HG03520 (cell line): Measurements from ENCODE around the gene CACNA1G.

Experiments used
- ATAC-seq: cut with Tn5 transposase; IDR thresholded peaks from one replicate; pipeline ENCODE4 v1.9.1; 2021; ENCODE audit warnings: mild to moderate bottlenecking, moderate library complexity; ENCODE audit not compliant: unreplicated experiment

The CACNA1G gene

DNA sequence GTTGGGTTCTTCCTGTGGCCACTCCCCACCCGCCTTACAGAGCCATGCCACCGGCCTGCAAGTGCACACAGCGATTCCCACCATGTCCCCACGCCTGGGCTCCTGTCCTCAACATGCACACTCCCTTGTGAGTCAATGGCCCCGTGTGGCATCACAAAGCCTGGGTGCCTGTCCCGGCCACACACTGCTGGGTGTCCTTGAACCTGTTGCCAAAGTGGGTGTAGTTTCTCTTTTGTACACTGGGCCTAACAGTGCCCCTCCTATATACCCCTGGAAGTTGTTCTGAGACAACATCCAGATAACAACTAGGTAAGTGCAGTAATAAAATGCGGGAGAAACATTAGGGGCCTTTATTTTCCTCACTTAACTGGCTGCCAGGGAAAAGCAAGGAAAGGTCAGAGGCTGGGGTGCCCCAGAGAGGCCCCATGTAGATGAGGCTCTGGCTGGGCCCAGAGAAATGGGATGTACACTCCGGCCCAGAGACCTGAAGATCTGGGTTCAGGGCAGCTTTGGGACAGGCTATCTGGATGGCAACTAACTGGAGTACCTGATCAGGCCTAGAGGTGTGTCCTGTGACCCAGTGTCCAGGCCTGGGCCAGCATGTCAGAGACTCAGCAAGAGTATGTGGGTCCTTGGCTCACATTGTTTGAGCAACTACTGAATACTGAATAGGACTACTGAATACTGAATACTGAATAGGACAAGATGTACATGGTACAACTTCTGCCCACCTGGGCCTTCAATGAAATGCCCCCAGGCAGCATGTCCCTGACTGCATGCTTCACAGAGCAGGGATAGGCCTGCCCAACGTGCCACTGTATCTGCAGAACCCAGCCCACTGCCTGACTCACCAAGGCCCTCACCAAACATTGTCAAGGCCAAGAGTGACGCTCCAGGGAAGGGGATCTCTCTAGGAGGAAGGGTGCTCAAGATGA is 82.5 kb downstream of the CACNA1G start:
- no peak for ATAC-seq

DNA sequence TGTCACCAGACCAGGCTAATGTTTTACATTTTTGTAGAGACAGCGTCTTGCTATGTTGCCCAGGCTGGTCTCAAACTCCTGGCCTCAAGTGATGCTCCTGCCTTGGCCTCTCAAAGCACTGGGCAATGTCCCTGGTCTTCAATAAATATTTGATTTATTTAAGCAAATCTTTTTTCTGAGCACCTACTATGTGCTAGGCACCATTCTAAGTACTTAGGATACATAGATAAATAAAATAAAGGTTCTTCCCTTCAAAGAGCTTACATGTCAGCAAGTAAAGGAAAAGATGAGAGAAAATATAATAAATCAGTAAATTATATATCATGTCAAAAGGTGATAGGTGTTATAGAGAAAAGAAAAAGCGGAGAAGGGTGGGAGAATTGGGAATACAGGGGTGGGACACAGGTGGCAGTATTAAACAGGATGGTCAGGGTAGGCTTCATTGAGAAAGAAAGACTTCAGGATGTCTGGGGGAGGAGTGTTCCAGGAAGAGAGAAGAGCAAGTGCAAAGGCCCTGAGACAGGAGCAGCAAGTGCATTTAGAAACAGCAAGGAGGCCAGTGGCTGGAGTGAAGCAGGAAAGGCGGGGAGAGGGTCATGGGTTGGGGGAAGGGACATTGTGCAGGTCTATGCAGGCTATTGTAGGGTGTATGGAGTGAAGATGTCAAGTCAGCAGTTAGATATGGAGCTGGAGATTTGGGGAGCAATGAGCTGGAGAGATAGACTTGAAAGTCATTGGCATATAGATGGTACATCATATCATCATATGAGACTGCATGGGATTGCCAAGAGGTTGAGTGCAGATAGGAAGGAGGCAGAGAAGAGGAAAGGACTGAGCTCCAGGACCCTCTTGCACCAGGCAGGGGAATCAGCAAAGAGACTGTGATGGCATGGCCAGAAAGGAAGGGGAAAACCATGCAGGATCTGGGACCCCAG is 85.5 kb downstream of the CACNA1G start:
- no peak for ATAC-seq

DNA sequence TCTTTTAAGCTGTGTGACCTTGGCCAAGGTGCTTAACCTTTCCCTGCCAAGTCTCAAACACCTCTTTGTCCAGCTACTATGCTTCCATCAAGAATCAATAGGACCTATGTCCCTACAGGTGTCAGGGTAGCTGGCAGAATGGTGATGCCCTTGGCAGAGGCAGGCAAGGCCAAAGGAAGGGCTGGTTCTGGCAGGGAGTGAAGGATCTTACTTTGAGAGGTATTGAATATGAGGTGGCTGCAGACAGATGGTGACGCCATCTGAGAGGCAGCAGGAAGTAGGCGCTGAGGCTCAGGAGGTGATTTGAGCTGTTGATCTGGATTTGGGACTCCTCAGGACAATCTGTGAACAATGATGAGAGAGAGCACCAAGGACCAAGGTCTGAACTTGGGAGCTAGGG is 86.7 kb downstream of the CACNA1G start:
- ATAC-seq: no peak

DNA sequence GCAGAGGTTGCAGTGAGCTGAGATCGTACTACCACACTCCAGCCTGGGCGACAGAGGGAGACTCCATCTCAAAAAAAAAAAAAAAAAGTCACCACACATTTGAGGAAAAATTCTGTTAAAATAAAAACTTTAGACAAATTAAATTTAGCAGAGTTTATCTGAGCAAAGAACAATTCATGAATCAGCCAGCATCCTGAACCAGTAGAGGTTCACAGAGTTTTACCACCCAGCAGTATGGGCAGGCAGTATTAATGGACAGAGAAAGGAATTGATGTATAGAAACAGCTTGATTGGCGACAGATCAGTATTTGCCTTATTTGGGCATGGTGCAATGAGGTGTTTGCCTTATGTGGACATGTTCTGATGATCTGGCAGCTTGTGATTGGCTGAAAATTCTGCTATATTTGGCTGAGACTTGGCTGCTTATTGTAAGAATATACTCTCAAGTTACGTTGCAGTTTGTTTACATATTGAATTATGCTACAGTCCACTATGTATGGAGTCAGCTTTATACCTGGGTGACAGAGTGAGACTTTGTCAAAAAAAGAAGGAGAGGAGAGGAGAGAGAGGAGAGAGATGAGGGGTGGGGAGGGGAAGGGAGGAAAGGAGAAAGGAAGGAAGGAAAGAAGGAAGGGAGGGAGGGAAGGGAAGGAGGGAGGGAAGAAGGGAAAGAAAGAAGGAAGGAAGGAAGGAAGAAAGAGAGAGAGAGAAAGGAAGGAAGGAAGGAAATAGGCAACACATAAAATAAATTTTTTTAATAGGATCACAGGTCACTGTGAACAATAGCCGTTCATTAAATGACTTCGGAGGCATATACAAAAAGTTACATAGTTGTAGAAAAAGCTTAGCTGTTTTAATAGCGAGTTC is 88.8 kb downstream of the CACNA1G start:
- no peak for ATAC-seq

DNA sequence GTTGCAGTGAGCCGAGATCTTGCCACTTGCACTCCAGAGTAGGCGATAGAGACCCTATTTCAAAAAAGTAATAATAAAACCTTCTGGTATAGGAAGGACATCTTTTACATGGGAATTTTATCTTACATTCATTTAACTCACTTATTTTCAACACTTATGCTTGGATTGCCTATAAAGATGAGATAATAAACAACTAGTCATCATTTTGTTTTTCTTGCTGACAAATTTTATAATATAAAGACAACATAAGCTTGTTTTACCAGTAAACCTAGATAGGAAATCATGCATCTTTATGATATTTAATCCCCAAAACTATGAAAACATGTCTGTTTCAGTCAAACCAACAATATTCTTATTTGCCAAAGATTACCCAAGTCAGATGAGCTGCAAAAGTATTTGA is 91.1 kb downstream of the CACNA1G start:
- no peak for ATAC-seq

DNA sequence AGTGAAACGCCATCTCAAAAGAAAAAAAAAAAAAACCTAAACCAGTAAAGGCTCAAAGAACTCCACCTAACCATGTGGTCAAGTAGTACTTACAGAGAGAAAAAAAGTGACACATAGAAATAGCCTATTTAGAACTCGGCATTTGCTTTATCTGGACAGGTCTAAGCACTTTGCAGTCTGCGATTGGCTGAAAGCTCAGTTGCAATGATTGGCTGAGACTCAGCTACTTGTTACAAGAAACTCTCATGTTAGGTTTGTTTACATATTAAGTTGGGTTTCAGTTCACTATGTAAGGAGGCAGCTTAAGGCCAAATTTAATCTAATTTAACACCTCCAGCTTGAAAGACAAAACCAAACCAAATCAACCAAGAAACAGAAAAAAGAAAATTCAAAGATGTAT is 93.2 kb downstream of the CACNA1G start:
- no peak for ATAC-seq

DNA sequence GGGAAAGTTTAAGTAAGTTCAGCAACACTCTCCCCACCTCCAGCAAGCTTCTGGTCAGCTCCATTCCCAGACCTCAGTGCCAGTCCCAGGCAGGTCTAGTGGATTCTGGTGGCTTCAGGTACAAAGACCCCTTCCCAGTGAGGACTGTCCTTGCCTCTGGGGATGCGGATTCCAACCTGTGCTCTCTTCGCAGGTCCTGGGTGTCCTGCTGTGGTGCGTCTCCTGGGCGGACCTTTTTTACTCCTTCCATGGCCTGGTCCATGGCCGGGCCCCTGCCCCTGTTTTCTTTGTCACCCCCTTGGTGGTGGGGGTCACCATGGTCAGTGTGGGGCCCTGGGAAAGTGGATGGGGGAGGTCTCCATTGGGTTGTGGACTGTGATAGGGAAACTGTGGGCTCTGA is 96.0 kb downstream of the CACNA1G start:
- ATAC-seq: no peak

DNA sequence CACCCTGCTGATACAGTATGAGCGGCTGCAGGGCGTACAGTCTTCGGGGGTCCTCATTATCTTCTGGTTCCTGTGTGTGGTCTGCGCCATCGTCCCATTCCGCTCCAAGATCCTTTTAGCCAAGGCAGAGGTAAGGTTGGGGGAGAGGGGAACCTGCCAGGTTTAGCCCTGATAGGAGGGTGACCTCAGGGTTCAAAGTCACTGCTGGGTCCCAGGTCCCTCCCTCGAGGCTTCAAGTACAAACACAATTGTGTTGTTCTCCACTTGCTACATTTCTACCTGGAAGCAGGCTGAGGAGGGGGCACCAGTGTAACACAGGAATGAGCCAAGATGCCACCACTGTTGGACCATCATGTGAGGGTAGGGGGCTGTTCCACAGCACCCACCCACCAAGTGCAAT is 96.5 kb downstream of the CACNA1G start:
- ATAC-seq: no peak

DNA sequence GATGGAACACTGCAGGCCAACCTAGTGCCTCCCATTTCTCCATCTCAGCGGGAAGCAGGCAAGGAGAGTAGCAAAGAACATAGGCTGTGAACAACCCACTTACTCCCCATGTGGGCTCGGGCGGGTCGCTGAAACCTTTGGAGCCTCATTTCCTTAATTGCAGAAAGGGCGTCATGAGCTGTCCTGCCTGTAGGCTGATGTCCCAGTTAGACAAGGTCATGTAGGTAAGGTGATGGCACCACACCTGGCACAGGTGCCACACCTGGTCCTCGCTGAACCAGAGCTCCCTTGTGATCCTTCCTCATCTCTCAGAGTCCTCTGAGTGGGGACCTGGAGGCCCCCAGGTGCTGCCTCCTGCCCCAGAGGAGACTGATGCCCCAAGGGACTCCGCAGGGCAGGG is 97.1 kb downstream of the CACNA1G start:
- ATAC-seq: no peak

DNA sequence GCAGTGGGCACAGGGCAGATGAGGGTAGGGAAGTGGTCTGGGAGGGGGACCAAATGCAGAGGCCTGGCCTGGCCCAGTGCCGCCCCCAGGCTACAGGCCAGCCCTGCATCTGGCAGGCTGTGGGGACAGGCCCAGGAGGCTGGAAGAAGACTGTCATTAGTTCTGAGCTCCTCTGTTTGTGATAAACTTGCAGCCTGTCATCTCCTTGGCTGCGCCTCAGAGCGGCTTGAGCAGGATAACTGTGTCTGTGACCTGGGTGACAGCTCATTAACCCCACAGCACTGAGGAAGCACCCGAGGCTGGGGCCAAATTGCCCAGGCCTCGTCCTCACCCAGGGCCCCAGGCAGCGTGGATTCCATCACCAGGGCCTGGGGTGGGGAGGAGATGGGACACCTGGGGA is 98.1 kb downstream of the CACNA1G start:
- no peak for ATAC-seq

DNA sequence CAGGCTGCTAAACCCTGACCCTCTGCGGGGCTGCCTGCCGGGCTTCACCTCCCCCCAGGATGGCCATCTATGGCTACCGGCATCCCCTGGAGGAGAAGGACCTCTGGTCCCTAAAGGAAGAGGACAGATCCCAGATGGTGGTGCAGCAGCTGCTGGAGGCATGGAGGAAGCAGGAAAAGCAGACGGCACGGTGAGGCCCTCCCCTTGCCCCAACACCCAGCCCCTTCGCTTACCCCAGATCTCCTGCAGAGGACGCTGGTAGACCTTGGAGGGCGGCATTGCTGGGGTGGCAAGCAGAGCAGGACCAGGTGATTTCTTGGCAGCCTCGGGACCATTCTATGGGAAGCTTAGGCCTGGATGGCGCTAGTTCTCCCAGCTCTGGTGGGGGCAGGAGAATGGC is 98.7 kb downstream of the CACNA1G start:
- ATAC-seq: no peak

DNA sequence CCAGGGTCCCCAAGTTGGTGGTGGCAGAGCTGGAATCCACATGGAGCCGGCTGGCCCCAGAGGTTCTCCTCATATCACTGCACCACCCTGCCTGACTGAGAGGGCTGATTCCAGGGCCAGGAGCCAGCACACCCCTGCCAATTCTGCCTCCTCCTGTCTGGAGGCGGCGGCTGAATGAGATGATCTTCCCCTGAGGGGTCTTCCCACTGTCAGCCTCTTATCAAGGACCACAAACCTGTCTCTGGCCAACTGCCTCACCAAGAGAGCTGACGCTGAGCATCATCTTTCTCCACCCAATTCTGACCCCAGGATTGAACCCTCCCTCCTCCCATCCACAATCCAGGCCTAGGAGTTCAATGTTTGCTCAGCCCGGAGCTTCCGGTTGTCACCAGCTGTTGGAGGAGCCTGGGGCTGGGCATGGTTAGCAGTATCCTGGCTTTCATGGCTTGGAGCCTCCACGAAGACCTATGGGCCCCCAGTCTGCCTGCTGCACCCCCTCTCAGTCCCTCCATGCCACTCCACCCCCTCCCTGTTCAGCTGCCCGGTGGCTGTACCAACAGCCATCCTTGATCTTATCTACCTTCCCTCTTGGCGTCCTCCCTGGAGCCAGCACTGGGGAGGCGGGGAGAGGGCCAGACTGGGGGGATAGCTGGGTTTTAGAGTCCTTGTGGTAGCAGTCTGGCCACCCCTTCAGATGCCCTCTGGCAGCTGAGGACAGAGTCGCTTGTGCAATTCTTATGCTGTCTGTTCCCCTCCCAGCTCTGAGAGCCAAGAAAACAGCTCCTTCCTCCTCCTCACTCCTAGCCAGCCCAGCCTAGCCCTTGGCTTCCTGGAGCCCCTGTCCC is 99.7 kb downstream of the CACNA1G start:
- no peak for ATAC-seq

DNA sequence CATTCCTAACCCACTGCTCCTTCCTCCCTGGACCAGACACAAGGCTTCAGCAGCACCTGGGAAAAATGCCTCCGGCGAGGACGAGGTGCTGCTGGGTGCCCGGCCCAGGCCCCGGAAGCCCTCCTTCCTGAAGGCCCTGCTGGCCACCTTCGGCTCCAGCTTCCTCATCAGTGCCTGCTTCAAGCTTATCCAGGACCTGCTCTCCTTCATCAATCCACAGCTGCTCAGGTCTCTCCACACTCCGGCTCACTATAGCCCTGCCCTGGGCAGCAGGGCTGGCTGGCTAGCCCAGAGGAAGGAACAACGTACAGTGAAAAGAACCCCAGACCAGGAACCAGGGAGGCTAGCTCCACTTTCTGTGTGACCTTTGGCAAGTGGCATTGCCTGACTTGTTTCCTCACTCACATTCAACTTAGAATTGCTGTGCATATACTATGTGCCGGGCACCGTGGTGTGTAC is 100.4 kb downstream of the CACNA1G start:
- ATAC-seq: no peak

DNA sequence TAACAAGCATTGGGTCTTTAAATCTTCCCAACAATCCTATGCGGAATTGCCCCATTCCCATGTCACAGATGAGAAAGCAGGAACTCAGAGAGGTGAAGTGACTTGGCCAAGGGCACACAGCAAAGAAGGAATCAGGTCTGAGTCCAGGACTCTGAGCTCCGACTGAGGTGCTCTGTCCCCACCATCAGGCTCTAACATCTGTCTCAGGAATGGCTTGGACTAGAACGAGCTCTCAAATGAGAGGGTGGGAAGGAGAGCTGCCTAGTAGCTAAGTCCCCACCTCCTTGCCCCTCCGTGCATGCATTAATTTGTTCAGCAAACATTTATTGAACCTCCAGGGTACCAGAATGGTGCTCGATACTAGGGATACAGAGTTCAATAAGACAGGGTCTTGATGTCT is 100.8 kb downstream of the CACNA1G start:
- no peak for ATAC-seq

DNA sequence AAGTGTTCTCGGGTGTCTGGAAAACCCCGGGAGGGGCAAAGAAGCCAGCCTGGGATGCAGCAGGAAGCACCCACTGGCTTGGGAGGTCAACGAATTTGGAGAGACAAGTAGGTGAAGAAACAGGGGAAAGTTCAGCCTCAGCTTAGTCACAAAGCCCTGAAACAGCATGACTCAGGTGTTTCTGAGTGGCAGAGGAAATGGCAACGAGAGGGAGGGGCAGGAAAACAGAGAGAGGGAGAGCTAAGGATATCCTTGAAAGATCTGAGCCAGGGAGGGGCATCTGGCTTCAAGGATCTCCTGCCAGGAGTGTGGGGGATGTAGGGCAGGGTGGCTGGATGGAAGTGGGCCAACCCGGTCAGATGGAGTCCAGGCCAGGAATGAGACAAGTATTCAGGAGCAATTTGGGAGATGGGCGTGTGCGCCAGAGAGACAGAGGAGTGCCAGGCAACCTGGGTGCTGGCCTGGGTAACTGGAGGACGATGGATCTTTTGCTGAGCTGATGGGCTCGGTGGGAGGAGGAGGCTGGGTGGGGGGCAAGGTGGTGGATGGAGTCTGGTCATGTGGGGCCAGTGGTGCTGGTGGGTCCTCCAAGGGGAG is 101.4 kb downstream of the CACNA1G start:
- ATAC-seq: no peak

DNA sequence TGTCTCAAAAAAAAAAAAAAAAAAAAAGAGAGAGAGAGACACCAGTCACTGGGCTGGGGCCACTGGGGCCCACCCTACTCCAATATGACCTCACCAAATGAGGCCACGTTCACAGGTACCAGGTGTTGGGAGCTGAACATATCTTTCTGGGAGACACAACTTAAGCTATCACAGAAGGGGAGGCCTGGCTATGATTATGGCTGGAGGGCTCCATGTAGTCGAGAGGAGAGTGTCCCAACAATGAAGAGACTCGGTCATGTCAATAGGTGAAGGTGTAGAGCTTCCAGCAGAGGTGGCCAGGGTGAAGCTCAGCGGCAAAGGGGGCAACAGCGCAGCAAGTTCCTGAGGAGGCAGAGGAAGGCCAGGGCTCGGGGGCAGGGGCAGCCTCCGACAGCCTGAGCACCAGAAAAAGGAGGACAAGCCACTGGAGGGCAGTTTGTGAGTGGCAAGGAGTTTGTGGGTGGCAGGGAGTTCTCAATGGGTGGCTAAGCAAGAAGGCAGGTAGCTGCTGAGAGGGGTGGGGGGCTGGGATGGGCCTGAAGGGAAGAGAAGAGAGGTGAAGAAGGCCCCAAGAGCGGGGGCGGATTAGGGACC is 102.2 kb downstream of the CACNA1G start:
- ATAC-seq: no peak

DNA sequence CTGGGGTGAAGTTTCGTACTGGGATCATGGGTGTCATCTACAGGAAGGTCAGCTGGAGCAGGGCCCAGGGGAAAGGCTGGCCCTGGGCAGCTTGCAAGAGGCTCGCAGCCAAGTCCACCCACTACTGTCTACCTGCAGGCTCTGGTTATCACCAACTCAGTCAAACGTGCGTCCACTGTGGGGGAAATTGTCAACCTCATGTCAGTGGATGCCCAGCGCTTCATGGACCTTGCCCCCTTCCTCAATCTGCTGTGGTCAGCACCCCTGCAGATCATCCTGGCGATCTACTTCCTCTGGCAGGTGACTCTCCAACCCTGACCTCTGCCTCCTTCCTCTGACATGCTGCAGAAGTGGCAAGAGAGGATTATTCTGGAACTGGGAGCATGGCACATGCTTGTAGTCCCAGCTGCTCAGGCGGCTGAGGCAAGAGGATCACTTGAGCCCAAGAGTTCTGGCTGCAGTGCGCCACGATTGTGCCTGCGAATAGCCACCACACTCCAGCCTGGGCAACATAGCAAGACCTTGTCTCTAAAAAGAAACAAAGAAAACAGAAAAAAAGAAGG is 103.4 kb downstream of the CACNA1G start:
- no peak for ATAC-seq

DNA sequence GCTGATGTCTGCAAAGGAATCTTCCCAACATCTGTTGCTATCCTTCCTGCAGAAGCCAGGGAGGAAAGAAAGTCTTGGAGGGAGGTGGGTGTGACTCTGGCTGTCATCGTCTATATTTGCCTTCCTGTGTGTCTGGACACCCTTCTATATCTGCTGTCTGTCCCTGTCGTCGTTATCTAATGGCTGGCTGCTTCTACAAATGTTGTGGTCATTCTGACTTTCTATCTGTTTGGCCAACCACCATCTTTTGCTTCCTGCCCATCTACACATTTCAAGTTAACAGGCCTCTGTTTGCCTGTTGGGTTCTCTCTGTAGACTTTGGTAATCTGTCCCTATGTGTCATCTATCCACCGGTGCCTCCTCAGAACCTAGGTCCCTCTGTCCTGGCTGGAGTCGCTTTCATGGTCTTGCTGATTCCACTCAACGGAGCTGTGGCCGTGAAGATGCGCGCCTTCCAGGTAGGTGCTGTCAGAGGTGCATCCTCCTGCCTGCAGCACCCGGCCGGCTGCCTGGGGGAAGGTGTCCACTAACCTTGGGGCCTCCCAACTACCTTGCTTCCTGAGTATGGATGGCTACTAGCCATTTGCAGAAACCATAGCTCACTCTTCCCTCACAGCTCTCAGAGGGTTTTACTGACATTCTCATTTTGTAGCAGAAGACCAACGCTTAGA is 104.4 kb downstream of the CACNA1G start:
- ATAC-seq: no peak
